NAMALWA (cell line): ENCODE measurements around the gene SSH2.
"Not testable (repeated sequence)": the region's sequence is repeated elsewhere in the genome, so short reads cannot be mapped to it uniquely, and the experiment has no call there.

Source experiments
- DNase-seq: peaks from one replicate; pipeline ENCODE4 v3.0.0-alpha.2; 2015; ENCODE audit warnings: low spot score

The SSH2 gene

DNA sequence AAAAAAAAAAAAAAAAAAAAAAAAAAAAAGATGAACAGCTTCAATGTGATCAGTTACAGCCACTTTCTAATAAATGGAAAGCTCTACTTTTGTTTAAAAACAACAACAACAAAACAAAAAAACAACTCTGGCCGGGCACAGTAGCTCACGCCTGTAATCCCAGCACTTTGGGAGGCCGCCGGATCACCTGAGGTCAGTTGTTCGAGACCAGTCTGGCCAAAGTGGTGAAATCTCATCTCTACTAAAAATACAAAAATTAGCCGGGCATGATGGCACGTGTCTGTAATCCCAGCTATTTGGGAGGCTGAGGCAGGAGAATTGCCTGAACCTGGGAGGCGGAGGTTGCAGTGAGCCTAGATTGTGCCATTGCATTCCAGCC is 150.2 kb downstream of the SSH2 start:
- DNase-seq = not testable (repeated sequence)

GRCh38 chr17:29778956-29779811 is 150.8 kb downstream of the SSH2 start:
- DNase-seq = peak; percentile 86

DNA sequence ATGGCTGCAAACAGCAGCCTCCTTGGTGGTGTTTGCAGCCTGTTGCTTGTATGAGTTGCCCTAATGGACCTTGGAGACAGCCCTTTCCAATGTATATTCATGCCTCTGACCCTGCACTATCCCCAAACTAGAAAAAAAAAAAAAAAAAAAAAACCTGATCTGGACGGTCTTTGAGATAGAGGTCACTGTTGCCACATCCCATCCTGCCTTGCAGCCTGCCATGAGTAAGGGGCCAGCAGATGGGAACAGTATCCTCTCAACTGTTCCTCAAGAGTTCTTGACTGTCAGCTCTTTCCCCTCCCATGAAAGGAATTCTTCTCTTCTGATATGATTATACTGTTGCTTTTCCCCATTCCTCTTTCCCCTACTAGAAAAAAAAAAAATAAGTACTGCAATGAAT is 152.4 kb downstream of the SSH2 start:
- no peak for DNase-seq

DNA sequence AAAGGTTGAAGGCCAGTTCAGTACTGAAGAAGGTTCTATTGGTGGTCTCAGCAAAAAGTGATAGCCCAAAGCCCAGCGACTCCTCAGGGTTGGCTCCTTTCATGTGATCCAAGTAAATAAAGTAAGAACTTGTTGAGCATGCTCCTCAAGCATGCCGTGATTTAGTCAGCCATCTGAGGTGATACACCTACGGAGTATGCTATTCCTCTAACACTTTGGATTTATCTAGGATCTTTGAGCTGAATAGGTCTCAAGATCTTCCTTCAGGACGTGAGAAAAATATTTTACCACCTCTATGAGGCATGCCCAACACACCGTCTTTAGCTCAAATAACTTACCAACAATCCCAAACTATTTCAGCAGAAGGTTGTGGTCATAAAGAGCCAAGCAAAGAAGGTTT is 154.0 kb downstream of the SSH2 start:
- DNase-seq = no peak

GRCh38 chr17:29772981-29773380 is 157.0 kb downstream of the SSH2 start:
- no peak for DNase-seq

DNA sequence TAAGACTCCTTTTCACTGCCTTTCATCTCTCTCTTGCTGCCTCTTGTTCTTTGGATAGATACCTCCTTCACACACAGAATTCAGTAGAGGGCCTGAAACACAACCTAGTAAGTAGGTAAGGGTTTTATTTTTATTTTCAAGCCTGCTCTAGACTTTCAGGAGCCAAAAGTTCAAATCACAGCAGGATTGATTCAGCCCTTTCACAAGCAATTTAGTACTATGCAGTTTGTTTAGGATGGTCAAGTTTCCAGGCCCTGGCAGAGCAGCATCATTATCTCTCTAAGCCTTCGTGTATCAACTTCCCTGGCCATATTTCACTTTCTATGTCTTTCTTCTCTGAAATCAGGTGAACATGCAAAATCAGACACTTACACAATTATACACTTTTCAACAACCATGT is 158.5 kb downstream of the SSH2 start:
- no peak for DNase-seq

- no peak for DNase-seq
Measured at GRCh38 chr17:29769225-29769624, 160.8 kb downstream of the SSH2 start.

GRCh38 chr17:29766796-29767327 is 163.2 kb downstream of the SSH2 start:
- DNase-seq = no peak

GRCh38 chr17:29764748-29765147 is 165.3 kb downstream of the SSH2 start:
- DNase-seq = no peak

- DNase-seq = no peak
Measured at GRCh38 chr17:29764217-29764616, 165.8 kb downstream of the SSH2 start.

- no peak for DNase-seq
Measured at GRCh38 chr17:29763273-29763672, 166.8 kb downstream of the SSH2 start.

- DNase-seq = peak; percentile 96
Measured at GRCh38 chr17:29761040-29761761, 168.8 kb downstream of the SSH2 start.

DNA sequence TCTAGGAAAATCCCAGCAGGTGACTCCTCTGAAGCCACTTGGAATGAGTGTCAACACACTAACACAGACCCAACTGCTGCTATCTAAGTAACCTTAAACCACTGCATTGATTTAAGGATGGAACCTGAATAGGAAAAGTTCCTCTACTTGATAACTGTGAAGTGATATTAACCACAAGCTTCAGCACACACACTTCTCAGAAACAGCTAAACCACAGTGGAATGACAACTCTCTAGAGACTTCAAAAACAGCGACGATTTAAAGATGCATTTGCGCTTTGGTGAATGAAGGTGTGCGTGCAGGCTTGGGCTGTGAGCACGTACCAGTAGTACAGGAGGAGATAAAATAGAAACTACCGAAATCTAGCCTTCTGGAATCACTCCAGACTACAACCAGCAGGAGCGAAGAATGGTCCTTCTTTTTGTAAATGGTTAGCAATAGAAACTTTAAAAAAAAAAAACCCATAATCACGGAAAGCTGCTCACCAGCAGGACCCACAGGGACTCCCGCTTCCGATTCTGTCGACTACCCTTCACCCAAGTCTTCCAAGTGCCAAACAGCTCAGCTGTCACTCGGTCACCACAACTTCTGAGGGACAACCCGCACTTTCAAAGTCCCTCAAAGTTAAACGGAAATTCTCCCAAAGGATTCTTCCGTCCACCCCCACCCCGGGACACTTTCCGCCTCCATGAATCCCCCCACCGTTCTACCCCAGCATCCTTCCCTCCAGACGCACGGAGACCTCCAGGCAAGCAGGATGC is 169.6 kb downstream of the SSH2 start:
- peak; percentile 84 for DNase-seq

DNA sequence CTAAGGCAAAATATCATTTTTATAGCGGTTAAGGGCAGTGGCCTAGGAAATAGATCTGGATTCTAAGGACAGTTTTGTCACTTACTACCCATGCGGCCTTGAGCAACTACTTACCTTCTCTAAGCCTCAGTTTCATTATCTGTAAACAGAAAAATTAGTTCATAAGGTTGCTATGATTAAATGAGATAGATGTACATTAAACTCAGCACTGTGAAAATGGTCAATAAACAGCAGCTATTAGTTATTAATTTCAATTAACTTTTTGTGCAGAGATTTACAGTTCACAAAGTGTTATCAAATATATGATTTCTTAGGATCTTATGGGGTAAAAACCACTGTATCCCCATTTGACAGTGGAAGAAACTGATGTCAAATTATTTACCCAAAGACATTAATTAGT is 171.8 kb downstream of the SSH2 start:
- DNase-seq = no peak

GRCh38 chr17:29757788-29758187 is 172.2 kb downstream of the SSH2 start:
- DNase-seq = peak; percentile 41

GRCh38 chr17:29753845-29754439 is 176.1 kb downstream of the SSH2 start:
- DNase-seq = no peak

- no peak for DNase-seq
Measured at GRCh38 chr17:29749045-29749825, 180.8 kb downstream of the SSH2 start.

DNA sequence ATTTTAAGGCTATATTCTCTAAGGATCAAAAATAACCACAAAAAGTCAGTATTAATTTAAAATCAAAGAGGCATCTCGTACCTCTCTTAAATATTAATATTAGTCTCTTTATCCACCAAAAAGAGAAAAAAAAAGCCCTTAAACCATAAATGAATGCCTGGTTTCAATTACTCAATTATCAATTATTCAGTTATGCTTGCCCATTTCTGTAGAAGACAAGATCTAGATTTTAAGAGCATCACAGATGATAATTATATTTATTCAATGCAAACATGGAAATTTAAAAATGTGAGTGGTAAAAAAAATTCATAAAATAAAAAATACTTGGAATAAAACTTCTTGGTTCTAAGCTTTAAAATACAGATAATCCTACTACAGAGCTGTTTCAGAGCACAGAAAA is 181.6 kb downstream of the SSH2 start:
- DNase-seq = no peak

DNA sequence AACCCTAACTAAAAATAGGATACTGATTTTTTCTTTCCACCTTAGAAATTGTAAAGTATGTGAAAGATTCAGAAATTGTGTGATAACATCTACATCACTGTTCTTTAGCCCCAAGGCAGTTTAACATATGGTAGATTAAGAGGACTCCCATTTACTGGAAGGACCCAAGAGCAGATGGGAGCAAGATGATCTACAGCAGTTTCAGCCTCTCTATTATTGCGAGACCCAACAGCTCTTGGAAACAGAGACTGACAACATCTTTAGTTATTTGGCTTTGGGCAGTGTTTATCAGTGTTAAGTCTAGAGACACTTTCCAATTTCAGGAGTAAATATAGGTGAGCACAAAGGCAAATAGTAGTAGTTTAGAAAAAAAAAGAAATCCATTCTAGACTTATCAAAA is 182.4 kb downstream of the SSH2 start:
- no peak for DNase-seq

GRCh38 chr17:29746669-29747068 is 183.4 kb downstream of the SSH2 start:
- DNase-seq = no peak

GRCh38 chr17:29744121-29744520 is 185.9 kb downstream of the SSH2 start:
- DNase-seq = no peak

- DNase-seq = no peak
Measured at GRCh38 chr17:29742210-29742513, 187.9 kb downstream of the SSH2 start.
